Gastroesophageal sphincter (tissue), 4 donors: ENCODE results near the gene ASPN. TPM values are rescaled to one million over a fixed set of nuclear protein-coding genes. Genes with fewer than 3 reads are reported as not detected.

ENCODE experiments used
- ATAC-seq: fragments of 150-250 bp; one replicate; pipeline ENCODE4 v1.9.1; 2016; ENCODE audit warnings: mild to moderate bottlenecking, moderate library complexity
- H3K27ac ChIP-seq, 4 donors: fragments of 200-600 bp; sonication (generic) in 3 of 4; 1 replicate in 3 of 4; 2 replicates in 1 of 4; pipeline ENCODE4 v1.5.1; 2016 to 2019
- H3K27me3 ChIP-seq: fragments of 200-600 bp; sonication (generic); one replicate; pipeline ENCODE4 v1.5.1; 2019
- H3K36me3 ChIP-seq, 2 donors: fragments of 200-600 bp; sonication (generic); one replicate each; pipeline ENCODE4 v1.5.1; 2019; ENCODE audit warnings: control low read depth in 1 of 2
- H3K4me1 ChIP-seq, 3 donors: fragments of 200-600 bp; sonication (generic); 1 replicate in 2 of 3; 2 replicates in 1 of 3; pipeline ENCODE4 v1.5.1; 2016 to 2019; ENCODE audit warnings: control low read depth in 2 of 3
- H3K4me3 ChIP-seq, 2 donors: fragments of 200-600 bp; sonication (generic); one replicate each; pipeline ENCODE4 v1.5.1; 2019; ENCODE audit warnings: mild to moderate bottlenecking in 1 of 2, moderate library complexity in 1 of 2
- H3K9me3 ChIP-seq, 3 donors: fragments of 200-600 bp; sonication (generic); one replicate each; pipeline ENCODE4 v1.5.1; 2017 to 2019; ENCODE audit warnings: control low read depth in 2 of 3
- CTCF ChIP-seq, 4 experiments: fragments of 200-600 bp in 2 of 4; fragments of 450-650 bp in 2 of 4; sonication (generic) in 1 of 4; IDR thresholded peaks; one replicate each; pipeline ENCODE4 v1.5.1; 2017 to 2019; ENCODE audit warnings: antibody characterized with exemption in 4 of 4, mild to moderate bottlenecking in 2 of 4, moderate library complexity in 2 of 4
- EP300 ChIP-seq: sonication (generic); formaldehyde crosslinking; IDR thresholded peaks from one replicate; pipeline ENCODE4 v1.6.1; 2017; ENCODE audit warnings: antibody characterized with exemption, mild to moderate bottlenecking
- POLR2A ChIP-seq, 2 donors: fragments of 450-650 bp; IDR thresholded peaks; one replicate each; pipeline ENCODE4 v1.6.1; 2017; ENCODE audit warnings: antibody characterized with exemption in 2 of 2, mild to moderate bottlenecking in 2 of 2, moderate library complexity in 1 of 2
- POLR2AphosphoS5 ChIP-seq: sonication (generic); formaldehyde crosslinking; IDR thresholded peaks from one replicate; pipeline ENCODE4 v1.6.1; 2017; ENCODE audit warnings: antibody characterized with exemption
- WGBS, 2 donors: methylation state at CpG; one replicate each; pipeline ENCODE4 v1.1.5; 2018; ENCODE audit warnings: low coverage in 1 of 2; 5-methylcytosine and 5-hydroxymethylcytosine counted together
- total RNA-seq, 4 donors: library from RNA; depleted of rRNA; stranded (reverse); fragments of >200 nt; gene quantifications; one replicate each; pipeline ENCODE4 v1.1.0, GENCODE V29; 2016

ASPN gene
- total RNA-seq, 4 donors from 2014 or later, result 5.3 to 46.4 (median 27.3) TPM

GRCh38 chr9:92478783-92479182, 3.5 kb downstream of the ASPN start:
- Histone ChIP-seq H3K4me1 (peaks cover 3 to 51% (median 11%) of the 10 kb centered on the region in 3 donors), H3K4me3 (no peak overlapping the region), H3K9me3 (no peaks in the 10 kb centered on the region), H3K36me3 (no peaks in the 10 kb centered on the region), H3K27me3 (no peaks in the 10 kb centered on the region), H3K27ac (peak overlapping the region in 2 of 4 donors; percentile 11 to 78)
- ATAC-seq, result no peak
- TF ChIP-seq POLR2AphosphoS5, result no peak
- no peak for TF ChIP-seq POLR2A (IDR thresholded peaks at IDR 0.05)
- TF ChIP-seq EP300, result no peak
- no peak for TF ChIP-seq CTCF (IDR thresholded peaks at IDR 0.05)
- 71 to 90% methylated on average over 2 to 7 of the region's 7 CpGs for WGBS, 2 donors

GRCh38 chr9:92476962-92477361, 5.3 kb downstream of the ASPN start:
- WGBS, 2 donors, result 100% methylated on average over 1 of the region's 1 CpG
- no peak overlapping the region for H3K4me3 ChIP-seq
- no peaks in the 10 kb centered on the region for H3K36me3 ChIP-seq
- H3K9me3 ChIP-seq, result no peaks in the 10 kb centered on the region
- no peak overlapping the region for H3K27ac ChIP-seq
- no peak for TF ChIP-seq EP300
- H3K4me1 ChIP-seq, result peaks cover 0 to 34% (median 11%) of the 10 kb centered on the region in 3 donors
- H3K27me3 ChIP-seq, result no peaks in the 10 kb centered on the region
- ATAC-seq, result no peak

GRCh38 chr9:92474587-92474986, 7.7 kb downstream of the ASPN start:
- no peaks in the 10 kb centered on the region for H3K9me3 ChIP-seq
- H3K36me3 ChIP-seq, result no peaks in the 10 kb centered on the region
- no peaks in the 10 kb centered on the region for H3K27me3 ChIP-seq
- peaks cover 0 to 12% (median 0%) of the 10 kb centered on the region in 3 donors for H3K4me1 ChIP-seq
- H3K27ac ChIP-seq, result no peak overlapping the region
- WGBS, 2 donors, result 86 to 91% methylated on average over 3 of the region's 3 CpGs
- TF ChIP-seq POLR2A (IDR thresholded peaks at IDR 0.05), result no peak
- no peak for TF ChIP-seq EP300
- TF ChIP-seq CTCF (IDR thresholded peaks at IDR 0.05), result no peak
- no peak for ATAC-seq
- H3K4me3 ChIP-seq, result no peak overlapping the region

GRCh38 chr9:92468206-92468605, 14.1 kb downstream of the ASPN start:
- Histone ChIP-seq H3K9me3 (no peaks in the 10 kb centered on the region), H3K27ac (no peak overlapping the region), H3K36me3 (no peaks in the 10 kb centered on the region), H3K27me3 (no peaks in the 10 kb centered on the region), H3K4me3 (no peak overlapping the region), H3K4me1 (peaks cover 0 to 20% (median 7%) of the 10 kb centered on the region in 3 donors)
- WGBS, 2 donors, result 96 to 100% methylated on average over 2 of the region's 2 CpGs
- no peak for TF ChIP-seq POLR2A (IDR thresholded peaks at IDR 0.05)
- no peak for TF ChIP-seq EP300
- no peak for TF ChIP-seq POLR2AphosphoS5
- TF ChIP-seq CTCF (IDR thresholded peaks at IDR 0.05), result no peak
- ATAC-seq, result no peak

- no peak overlapping the region for H3K4me3 ChIP-seq
- peaks cover 0 to 22% (median 7%) of the 10 kb centered on the region in 3 donors for H3K4me1 ChIP-seq
- no peaks in the 10 kb centered on the region for H3K27me3 ChIP-seq
- WGBS, 2 donors, result 79 to 90% methylated on average over 2 of the region's 2 CpGs
- no peak for ATAC-seq
- H3K9me3 ChIP-seq, result no peaks in the 10 kb centered on the region
- H3K36me3 ChIP-seq, result no peaks in the 10 kb centered on the region
- TF ChIP-seq POLR2A (IDR thresholded peaks at IDR 0.05) (no peak), EP300 (no peak), POLR2AphosphoS5 (no peak), CTCF (IDR thresholded peaks at IDR 0.05) (no peak)
- H3K27ac ChIP-seq, result no peak overlapping the region
Measured at GRCh38 chr9:92467511-92467910, 14.8 kb downstream of the ASPN start.
